Neural progenitor cell (in vitro differentiated cells): ENCODE measurements around the gene HOXC10. TPM values are rescaled to one million over a fixed set of nuclear protein-coding genes. Genes with fewer than 3 reads are reported as not detected.

Experiments used
- DNase-seq: peaks from one replicate; pipeline ENCODE4 v3.0.0-alpha.2; 2016; ENCODE audit warnings: low spot score
- H2AFZ ChIP-seq: fragments of 200-600 bp; sonication (generic); replicated peaks from 2 replicates; pipeline ENCODE4 v1.6.1; 2016; ENCODE audit warnings: antibody characterized with exemption
- H3F3A ChIP-seq: fragments of 200-600 bp; sonication (generic); 2 replicates; pipeline ENCODE4 v1.6.1; 2016; ENCODE audit warnings: antibody characterized with exemption, low read depth
- H3K27ac ChIP-seq: fragments of 200-600 bp; sonication (generic); 2 replicates; pipeline ENCODE4 v1.5.1; 2016; ENCODE audit warnings: mild to moderate bottlenecking
- H3K27me3 ChIP-seq: fragments of 200-600 bp; sonication (generic); 2 replicates; pipeline ENCODE4 v1.6.1; 2016; ENCODE audit warnings: mild to moderate bottlenecking, moderate library complexity
- H3K36me3 ChIP-seq: fragments of 200-600 bp; sonication (generic); 2 replicates; pipeline ENCODE4 v1.5.1; 2016
- H3K4me1 ChIP-seq: fragments of 200-600 bp; sonication (generic); 2 replicates; pipeline ENCODE4 v1.6.1; 2016; ENCODE audit warnings: mixed run types
- H3K4me2 ChIP-seq: fragments of 200-600 bp; sonication (generic); 2 replicates; pipeline ENCODE4 v1.6.1; 2016
- H3K4me3 ChIP-seq: fragments of 200-600 bp; sonication (generic); 2 replicates; pipeline ENCODE4 v1.5.1; 2016
- H3K79me2 ChIP-seq: fragments of 200-600 bp; sonication (generic); 2 replicates; pipeline ENCODE4 v1.6.1; 2016; ENCODE audit warnings: low read depth
- H3K9ac ChIP-seq: fragments of 200-600 bp; sonication (generic); 2 replicates; pipeline ENCODE4 v1.6.1; 2016
- H3K9me3 ChIP-seq: fragments of 200-600 bp; sonication (generic); 2 replicates; pipeline ENCODE4 v1.5.1; 2016; ENCODE audit warnings: low read depth
- H4K20me1 ChIP-seq: fragments of 200-600 bp; sonication (generic); 2 replicates; pipeline ENCODE4 v1.6.1; 2016; ENCODE audit warnings: low read depth
- H3K27ac Mint-ChIP-seq: 3 replicates; pipeline ENCODE4 v1.8.0; 2021; ENCODE audit warnings: mixed read lengths
- H3K27me3 Mint-ChIP-seq: 2 replicates; pipeline ENCODE4 v1.8.0; 2022; ENCODE audit warnings: low read depth, mild to moderate bottlenecking, inconsistent platforms, moderate library complexity, mixed read lengths; ENCODE audit not compliant: insufficient read depth
- H3K36me3 Mint-ChIP-seq: 3 replicates; pipeline ENCODE4 v1.8.0; 2021; ENCODE audit warnings: mixed read lengths
- H3K4me1 Mint-ChIP-seq: 3 replicates; pipeline ENCODE4 v1.8.0; 2021; ENCODE audit warnings: mixed read lengths
- H3K4me3 Mint-ChIP-seq: 3 replicates; pipeline ENCODE4 v1.8.0; 2021; ENCODE audit warnings: mild to moderate bottlenecking, moderate library complexity, mixed read lengths
- H3K9me3 Mint-ChIP-seq: 3 replicates; pipeline ENCODE4 v1.8.0; 2020; ENCODE audit warnings: mixed read lengths
- EZH2 ChIP-seq: fragments of 200-600 bp; sonication (generic); IDR thresholded peaks from 2 replicates; pipeline ENCODE4 v1.6.1; 2017; ENCODE audit warnings: antibody characterized with exemption, mild to moderate bottlenecking, moderate library complexity
- EZH2phosphoT487 ChIP-seq: fragments of 200-600 bp; sonication (generic); IDR thresholded peaks from 2 replicates; pipeline ENCODE4 v1.6.1; 2017; ENCODE audit warnings: antibody characterized with exemption
- total RNA-seq: library from RNA; depleted of rRNA; stranded (reverse); fragments of >200 nt; gene quantifications from 2 replicates; pipeline ENCODE4 v1.2.3, GENCODE V29; 2015; ENCODE audit warnings: low replicate concordance
- TF ChIP-seq, protein P1 (sequence below): fragments of 200-600 bp; sonication (generic); IDR thresholded peaks from 2 replicates; pipeline ENCODE4 v1.5.1; 2017; ENCODE audit warnings: antibody characterized with exemption, mild to moderate bottlenecking

The HOXC10 gene
- total RNA-seq, 1 donor from 2014 or later = not detected

- Histone ChIP-seq H3K79me2 (no peaks in the 10 kb centered on the region), H3K4me2 (no peak overlapping the region), H3K27ac (no peak overlapping the region), H4K20me1 (peaks cover 79% of the 10 kb centered on the region), H3K9me3 (no peaks in the 10 kb centered on the region), H2AFZ (no peak overlapping the region), H3K36me3 (no peaks in the 10 kb centered on the region), H3F3A (peaks cover 3% of the 10 kb centered on the region), H3K27me3 (peaks cover 100% of the 10 kb centered on the region), H3K9ac (no peak overlapping the region), H3K4me1 (no peaks in the 10 kb centered on the region), H3K4me3 (no peak overlapping the region)
- DNase-seq = no peak
- Mint-ChIP-seq H3K27ac (no peak overlapping the region), H3K4me3 (no peak overlapping the region), H3K9me3 (peaks cover 7% of the 10 kb centered on the region), H3K4me1 (no peaks in the 10 kb centered on the region), H3K27me3 (peaks cover 89% of the 10 kb centered on the region), H3K36me3 (no peaks in the 10 kb centered on the region)
- TF ChIP-seq EZH2 (peak; percentile 84), EZH2phosphoT487 (peak; percentile 64)
- TF ChIP-seq, protein P1, sequence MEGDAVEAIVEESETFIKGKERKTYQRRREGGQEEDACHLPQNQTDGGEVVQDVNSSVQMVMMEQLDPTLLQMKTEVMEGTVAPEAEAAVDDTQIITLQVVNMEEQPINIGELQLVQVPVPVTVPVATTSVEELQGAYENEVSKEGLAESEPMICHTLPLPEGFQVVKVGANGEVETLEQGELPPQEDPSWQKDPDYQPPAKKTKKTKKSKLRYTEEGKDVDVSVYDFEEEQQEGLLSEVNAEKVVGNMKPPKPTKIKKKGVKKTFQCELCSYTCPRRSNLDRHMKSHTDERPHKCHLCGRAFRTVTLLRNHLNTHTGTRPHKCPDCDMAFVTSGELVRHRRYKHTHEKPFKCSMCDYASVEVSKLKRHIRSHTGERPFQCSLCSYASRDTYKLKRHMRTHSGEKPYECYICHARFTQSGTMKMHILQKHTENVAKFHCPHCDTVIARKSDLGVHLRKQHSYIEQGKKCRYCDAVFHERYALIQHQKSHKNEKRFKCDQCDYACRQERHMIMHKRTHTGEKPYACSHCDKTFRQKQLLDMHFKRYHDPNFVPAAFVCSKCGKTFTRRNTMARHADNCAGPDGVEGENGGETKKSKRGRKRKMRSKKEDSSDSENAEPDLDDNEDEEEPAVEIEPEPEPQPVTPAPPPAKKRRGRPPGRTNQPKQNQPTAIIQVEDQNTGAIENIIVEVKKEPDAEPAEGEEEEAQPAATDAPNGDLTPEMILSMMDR = no peak
Observed at GRCh38 chr12:54015018-54015931, 30.3 kb downstream of the HOXC10 start.

- no peak overlapping the region for H3K4me3 Mint-ChIP-seq
- Histone ChIP-seq H3K36me3 (no peaks in the 10 kb centered on the region), H2AFZ (no peak overlapping the region), H3K9ac (no peak overlapping the region), H4K20me1 (peaks cover 79% of the 10 kb centered on the region), H3K27me3 (peaks cover 100% of the 10 kb centered on the region), H3K4me2 (no peak overlapping the region), H3K27ac (no peak overlapping the region), H3K4me3 (no peak overlapping the region), H3K4me1 (no peaks in the 10 kb centered on the region), H3K9me3 (no peaks in the 10 kb centered on the region), H3K79me2 (no peaks in the 10 kb centered on the region), H3F3A (peaks cover 1% of the 10 kb centered on the region)
- no peak overlapping the region for H3K27ac Mint-ChIP-seq
- no peaks in the 10 kb centered on the region for H3K36me3 Mint-ChIP-seq
- H3K27me3 Mint-ChIP-seq = peaks cover 89% of the 10 kb centered on the region
- H3K4me1 Mint-ChIP-seq = no peaks in the 10 kb centered on the region
- TF ChIP-seq EZH2phosphoT487 (no peak), EZH2 (no peak)
- TF ChIP-seq, protein P1 = no peak
- peaks cover 5% of the 10 kb centered on the region for H3K9me3 Mint-ChIP-seq
- DNase-seq = no peak
Observed at GRCh38 chr12:54016051-54016450, 31.1 kb downstream of the HOXC10 start.

GRCh38 chr12:54016478-54016964 is 31.6 kb downstream of the HOXC10 start:
- H3K27ac Mint-ChIP-seq = no peak overlapping the region
- H4K20me1 ChIP-seq = peaks cover 78% of the 10 kb centered on the region
- H3K9me3 ChIP-seq = no peaks in the 10 kb centered on the region
- peaks cover 5% of the 10 kb centered on the region for H3K9me3 Mint-ChIP-seq
- no peaks in the 10 kb centered on the region for H3F3A ChIP-seq
- no peak overlapping the region for H3K4me3 ChIP-seq
- H2AFZ ChIP-seq = no peak overlapping the region
- no peak overlapping the region for H3K9ac ChIP-seq
- H3K4me3 Mint-ChIP-seq = no peak overlapping the region
- H3K27me3 Mint-ChIP-seq = peaks cover 89% of the 10 kb centered on the region
- no peaks in the 10 kb centered on the region for H3K79me2 ChIP-seq
- no peak overlapping the region for H3K4me2 ChIP-seq
- H3K4me1 Mint-ChIP-seq = no peaks in the 10 kb centered on the region
- peaks cover 100% of the 10 kb centered on the region for H3K27me3 ChIP-seq
- H3K36me3 ChIP-seq = no peaks in the 10 kb centered on the region
- H3K36me3 Mint-ChIP-seq = no peaks in the 10 kb centered on the region
- H3K27ac ChIP-seq = no peak overlapping the region
- TF ChIP-seq EZH2 (no peak), EZH2phosphoT487 (no peak)
- TF ChIP-seq, protein P1 = no peak
- no peak for DNase-seq
- no peaks in the 10 kb centered on the region for H3K4me1 ChIP-seq
